Prostate gland (tissue), 2 donors: ENCODE data around the gene FAM117B.

ENCODE experiments used
- CTCF ChIP-seq, 4 experiments: fragments of 200-600 bp in 2 of 4; fragments of 450-650 bp in 2 of 4; sonication (generic) in 2 of 4; IDR thresholded peaks; 1 replicate in 3 of 4; 2 replicates in 1 of 4; pipeline ENCODE4 v1.5.1; 2016 to 2019; ENCODE audit warnings: antibody characterized with exemption in 4 of 4, mild to moderate bottlenecking in 2 of 4, moderate library complexity in 2 of 4
- POLR2A ChIP-seq: fragments of 450-650 bp; IDR thresholded peaks from one replicate; pipeline ENCODE4 v1.6.1; 2016; ENCODE audit warnings: antibody characterized with exemption, mild to moderate bottlenecking
- POLR2AphosphoS5 ChIP-seq: sonication (generic); formaldehyde crosslinking; IDR thresholded peaks from one replicate; pipeline ENCODE4 v1.6.1; 2017; ENCODE audit warnings: antibody characterized with exemption

DNA sequence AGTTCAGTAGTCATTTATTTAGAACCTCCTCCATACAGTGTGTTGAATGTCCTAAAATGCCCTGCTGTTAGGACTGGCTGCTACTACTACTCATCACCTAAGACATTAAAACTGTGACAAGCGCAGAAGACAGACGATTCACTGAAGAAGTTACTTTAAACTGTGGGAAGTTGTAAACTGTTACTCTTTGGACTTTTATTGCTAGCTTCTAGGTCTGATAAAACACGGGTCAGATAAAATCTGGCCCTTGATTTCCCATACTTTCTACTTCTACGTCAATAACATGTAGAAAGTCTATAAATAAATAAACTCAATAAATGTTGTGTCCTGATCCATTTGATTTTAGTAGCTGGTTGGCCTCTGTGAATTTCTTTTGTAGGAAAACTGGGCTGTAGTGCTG is 123.4 kb downstream of the FAM117B start:
- TF ChIP-seq CTCF (IDR thresholded peaks at IDR 0.05), result no peak
- TF ChIP-seq POLR2A, result no peak
- no peak for TF ChIP-seq POLR2AphosphoS5
